ENCODE measurements around the gene KLC4.
"Not testable (repeated sequence)": the region's sequence is repeated elsewhere in the genome, so short reads cannot be mapped to it uniquely, and the experiment has no call there.

KLC4 gene

GRCh38 chr6:43096451-43097097, 37.1 kb downstream of the KLC4 start:
- peak; percentile 89 for DNase-seq

GRCh38 chr6:43097098-43097489, 37.7 kb downstream of the KLC4 start:
- DNase-seq: no peak

GRCh38 chr6:43097502-43097901, 38.1 kb downstream of the KLC4 start:
- DNase-seq: no peak

- no peak for DNase-seq
These were observed 42.1 kb downstream of the KLC4 start for GRCh38 chr6:43101497-43101896.

GRCh38 chr6:43103253-43103876, 43.9 kb downstream of the KLC4 start:
- no peak for DNase-seq

- no peak for DNase-seq
These were observed 46.2 kb downstream of the KLC4 start for GRCh38 chr6:43105538-43106222.

GRCh38 chr6:43107344-43108062, 48.1 kb downstream of the KLC4 start:
- no peak for DNase-seq

GRCh38 chr6:43113431-43114260, 54.2 kb downstream of the KLC4 start:
- DNase-seq: peak; percentile 8

- no peak for DNase-seq
These were observed 55.9 kb downstream of the KLC4 start for GRCh38 chr6:43115365-43115764.

GRCh38 chr6:43117466-43117865, 58.0 kb downstream of the KLC4 start:
- not testable (repeated sequence) for DNase-seq

GRCh38 chr6:43119482-43119881, 60.1 kb downstream of the KLC4 start:
- DNase-seq: no peak

- no peak for DNase-seq
These were observed 60.8 kb downstream of the KLC4 start for GRCh38 chr6:43120101-43120763.

GRCh38 chr6:43120944-43121913, 61.8 kb downstream of the KLC4 start:
- DNase-seq: peak; percentile 90

GRCh38 chr6:43122146-43122545, 62.7 kb downstream of the KLC4 start:
- DNase-seq: no peak

GRCh38 chr6:43123461-43124314, 64.3 kb downstream of the KLC4 start:
- DNase-seq: no peak

- DNase-seq: no peak
These were observed 65.0 kb downstream of the KLC4 start for GRCh38 chr6:43124481-43124880.
